ENCODE results near the gene CCND3.

The CCND3 gene

GRCh38 chr6:41941280-41942066, at the start of gene CCND3:
CCND3 (minus strand) TSS chr6:41941808; CDS start chr6:41941649, 159 bp downstream.
- no peaks in the 10 kb centered on the region for H3K27me3 ChIP-seq (ENCODE audit: control insufficient read depth in 1 of 2, insufficient read depth in 2 of 2, low read length in 2 of 2)
- H3K36me3 ChIP-seq (ENCODE audit: control insufficient read depth in 2 of 2, insufficient read depth in 2 of 2, low read length in 2 of 2) = peaks cover 1 to 4% of the 10 kb centered on the region in 2 donors
- peaks cover 45% of the 10 kb centered on the region for H3K4me1 ChIP-seq (ENCODE audit: control insufficient read depth, insufficient read depth, low read length)
- no peaks in the 10 kb centered on the region for H3K9me3 ChIP-seq (ENCODE audit: control insufficient read depth in 2 of 2, low read length in 2 of 2)
- peak within 1 kb of the TSS; percentile 80 to 89 for H3K4me3 ChIP-seq (ENCODE audit: low read length in 2 of 2)
- peak within 1 kb of the TSS; percentile 73 to 76 for H3K9ac ChIP-seq (ENCODE audit: low read length in 2 of 2)
- peak within 1 kb of the TSS; percentile 77 for H3K27ac ChIP-seq (ENCODE audit: low read length)

- no peaks in the 10 kb centered on the region for H3K36me3 ChIP-seq (ENCODE audit: control insufficient read depth in 2 of 2, insufficient read depth in 2 of 2, low read length in 2 of 2)
- no peaks in the 10 kb centered on the region for H3K9me3 ChIP-seq (ENCODE audit: control insufficient read depth in 2 of 2, low read length in 2 of 2)
- no peaks in the 10 kb centered on the region for H3K27me3 ChIP-seq (ENCODE audit: control insufficient read depth in 1 of 2, insufficient read depth in 2 of 2, low read length in 2 of 2)
- H3K4me1 ChIP-seq (ENCODE audit: control insufficient read depth, insufficient read depth, low read length) = no peaks in the 10 kb centered on the region
- H3K27ac ChIP-seq (ENCODE audit: low read length) = no peak overlapping the region
- H3K4me3 ChIP-seq (ENCODE audit: low read length in 2 of 2) = no peak overlapping the region
- H3K9ac ChIP-seq (ENCODE audit: low read length in 2 of 2) = no peak overlapping the region
Measured at GRCh38 chr6:41986339-41986738, 44.7 kb upstream of the CCND3 start.

- Histone ChIP-seq H3K4me3 (ENCODE audit: low read length in 2 of 2) (no peak overlapping the region), H3K4me1 (ENCODE audit: control insufficient read depth, insufficient read depth, low read length) (no peaks in the 10 kb centered on the region), H3K36me3 (ENCODE audit: control insufficient read depth in 2 of 2, insufficient read depth in 2 of 2, low read length in 2 of 2) (no peaks in the 10 kb centered on the region), H3K27ac (ENCODE audit: low read length) (no peak overlapping the region), H3K9me3 (ENCODE audit: control insufficient read depth in 2 of 2, low read length in 2 of 2) (no peaks in the 10 kb centered on the region), H3K9ac (ENCODE audit: low read length in 2 of 2) (no peak overlapping the region), H3K27me3 (ENCODE audit: control insufficient read depth in 1 of 2, insufficient read depth in 2 of 2, low read length in 2 of 2) (no peaks in the 10 kb centered on the region)
Measured at GRCh38 chr6:41984623-41985022, 43.0 kb upstream of the CCND3 start.

- H3K4me1 ChIP-seq (ENCODE audit: control insufficient read depth, insufficient read depth, low read length) = no peaks in the 10 kb centered on the region
- no peak overlapping the region for H3K4me3 ChIP-seq (ENCODE audit: low read length in 2 of 2)
- no peaks in the 10 kb centered on the region for H3K36me3 ChIP-seq (ENCODE audit: control insufficient read depth in 2 of 2, insufficient read depth in 2 of 2, low read length in 2 of 2)
- no peaks in the 10 kb centered on the region for H3K9me3 ChIP-seq (ENCODE audit: control insufficient read depth in 2 of 2, low read length in 2 of 2)
- no peak overlapping the region for H3K27ac ChIP-seq (ENCODE audit: low read length)
- H3K27me3 ChIP-seq (ENCODE audit: control insufficient read depth in 1 of 2, insufficient read depth in 2 of 2, low read length in 2 of 2) = no peaks in the 10 kb centered on the region
- H3K9ac ChIP-seq (ENCODE audit: low read length in 2 of 2) = no peak overlapping the region
Measured at GRCh38 chr6:41976794-41977484, 35.3 kb upstream of the CCND3 start.

GRCh38 chr6:41975276-41975675, 33.7 kb upstream of the CCND3 start:
- Histone ChIP-seq H3K4me1 (ENCODE audit: control insufficient read depth, insufficient read depth, low read length) (no peaks in the 10 kb centered on the region), H3K27ac (ENCODE audit: low read length) (no peak overlapping the region), H3K36me3 (ENCODE audit: control insufficient read depth in 2 of 2, insufficient read depth in 2 of 2, low read length in 2 of 2) (no peaks in the 10 kb centered on the region), H3K9ac (ENCODE audit: low read length in 2 of 2) (no peak overlapping the region), H3K9me3 (ENCODE audit: control insufficient read depth in 2 of 2, low read length in 2 of 2) (no peaks in the 10 kb centered on the region), H3K4me3 (ENCODE audit: low read length in 2 of 2) (no peak overlapping the region), H3K27me3 (ENCODE audit: control insufficient read depth in 1 of 2, insufficient read depth in 2 of 2, low read length in 2 of 2) (no peaks in the 10 kb centered on the region)

- H3K9me3 ChIP-seq (ENCODE audit: control insufficient read depth in 2 of 2, low read length in 2 of 2) = no peaks in the 10 kb centered on the region
- no peaks in the 10 kb centered on the region for H3K36me3 ChIP-seq (ENCODE audit: control insufficient read depth in 2 of 2, insufficient read depth in 2 of 2, low read length in 2 of 2)
- H3K4me3 ChIP-seq (ENCODE audit: low read length in 2 of 2) = no peak overlapping the region
- no peak overlapping the region for H3K9ac ChIP-seq (ENCODE audit: low read length in 2 of 2)
- no peaks in the 10 kb centered on the region for H3K4me1 ChIP-seq (ENCODE audit: control insufficient read depth, insufficient read depth, low read length)
- no peaks in the 10 kb centered on the region for H3K27me3 ChIP-seq (ENCODE audit: control insufficient read depth in 1 of 2, insufficient read depth in 2 of 2, low read length in 2 of 2)
- H3K27ac ChIP-seq (ENCODE audit: low read length) = no peak overlapping the region
Measured at GRCh38 chr6:41974281-41974825, 32.7 kb upstream of the CCND3 start.

GRCh38 chr6:41972826-41973225, 31.2 kb upstream of the CCND3 start:
- H3K9ac ChIP-seq (ENCODE audit: low read length in 2 of 2) = no peak overlapping the region

GRCh38 chr6:41970436-41970846, 28.8 kb upstream of the CCND3 start:
- no peak overlapping the region for H3K4me3 ChIP-seq (ENCODE audit: low read length in 2 of 2)
- H3K36me3 ChIP-seq (ENCODE audit: control insufficient read depth in 2 of 2, insufficient read depth in 2 of 2, low read length in 2 of 2) = no peaks in the 10 kb centered on the region
- H3K4me1 ChIP-seq (ENCODE audit: control insufficient read depth, insufficient read depth, low read length) = no peaks in the 10 kb centered on the region
- no peaks in the 10 kb centered on the region for H3K9me3 ChIP-seq (ENCODE audit: control insufficient read depth in 2 of 2, low read length in 2 of 2)
- no peak overlapping the region for H3K27ac ChIP-seq (ENCODE audit: low read length)
- no peaks in the 10 kb centered on the region for H3K27me3 ChIP-seq (ENCODE audit: control insufficient read depth in 1 of 2, insufficient read depth in 2 of 2, low read length in 2 of 2)
- no peak overlapping the region for H3K9ac ChIP-seq (ENCODE audit: low read length in 2 of 2)

More at GRCh38 chr6:41972826-41973225, 31.2 kb upstream of the CCND3 start:
- Histone ChIP-seq H3K4me1 (ENCODE audit: control insufficient read depth, insufficient read depth, low read length) (no peaks in the 10 kb centered on the region), H3K9me3 (ENCODE audit: control insufficient read depth in 2 of 2, low read length in 2 of 2) (no peaks in the 10 kb centered on the region), H3K4me3 (ENCODE audit: low read length in 2 of 2) (no peak overlapping the region), H3K36me3 (ENCODE audit: control insufficient read depth in 2 of 2, insufficient read depth in 2 of 2, low read length in 2 of 2) (no peaks in the 10 kb centered on the region), H3K27me3 (ENCODE audit: control insufficient read depth in 1 of 2, insufficient read depth in 2 of 2, low read length in 2 of 2) (no peaks in the 10 kb centered on the region), H3K27ac (ENCODE audit: low read length) (no peak overlapping the region)

- peaks cover 0 to 2% of the 10 kb centered on the region in 2 donors for H3K36me3 ChIP-seq (ENCODE audit: control insufficient read depth in 2 of 2, insufficient read depth in 2 of 2, low read length in 2 of 2)
Measured at GRCh38 chr6:41967312-41968287, 26.0 kb upstream of the CCND3 start.

GRCh38 chr6:41966961-41967311, 25.3 kb upstream of the CCND3 start:
- H3K27me3 ChIP-seq (ENCODE audit: control insufficient read depth in 1 of 2, insufficient read depth in 2 of 2, low read length in 2 of 2) = no peaks in the 10 kb centered on the region
- H3K9ac ChIP-seq (ENCODE audit: low read length in 2 of 2) = no peak overlapping the region
- no peak overlapping the region for H3K27ac ChIP-seq (ENCODE audit: low read length)
- H3K9me3 ChIP-seq (ENCODE audit: control insufficient read depth in 2 of 2, low read length in 2 of 2) = no peaks in the 10 kb centered on the region
- H3K4me1 ChIP-seq (ENCODE audit: control insufficient read depth, insufficient read depth, low read length) = no peaks in the 10 kb centered on the region
- H3K4me3 ChIP-seq (ENCODE audit: low read length in 2 of 2) = no peak overlapping the region
- H3K36me3 ChIP-seq (ENCODE audit: control insufficient read depth in 2 of 2, insufficient read depth in 2 of 2, low read length in 2 of 2) = peaks cover 0 to 2% of the 10 kb centered on the region in 2 donors

More at GRCh38 chr6:41967312-41968287, 26.0 kb upstream of the CCND3 start:
- Histone ChIP-seq H3K27ac (ENCODE audit: low read length) (no peak overlapping the region), H3K4me3 (ENCODE audit: low read length in 2 of 2) (no peak overlapping the region), H3K27me3 (ENCODE audit: control insufficient read depth in 1 of 2, insufficient read depth in 2 of 2, low read length in 2 of 2) (no peaks in the 10 kb centered on the region), H3K9me3 (ENCODE audit: control insufficient read depth in 2 of 2, low read length in 2 of 2) (no peaks in the 10 kb centered on the region), H3K9ac (ENCODE audit: low read length in 2 of 2) (no peak overlapping the region), H3K4me1 (ENCODE audit: control insufficient read depth, insufficient read depth, low read length) (no peaks in the 10 kb centered on the region)

All from stomach smooth muscle (tissue), 2 donors.